Measurements from ENCODE around the gene ALS2CL. TPM values are rescaled to one million over a fixed set of nuclear protein-coding genes. Genes with fewer than 3 reads are reported as not detected.
A peak's percentile ranks its signal among the peaks of the same experiment; 100 is the strongest.

ALS2CL gene
- total RNA-seq, 1 experiment from 2014 or later, result 4.9 TPM

DNA sequence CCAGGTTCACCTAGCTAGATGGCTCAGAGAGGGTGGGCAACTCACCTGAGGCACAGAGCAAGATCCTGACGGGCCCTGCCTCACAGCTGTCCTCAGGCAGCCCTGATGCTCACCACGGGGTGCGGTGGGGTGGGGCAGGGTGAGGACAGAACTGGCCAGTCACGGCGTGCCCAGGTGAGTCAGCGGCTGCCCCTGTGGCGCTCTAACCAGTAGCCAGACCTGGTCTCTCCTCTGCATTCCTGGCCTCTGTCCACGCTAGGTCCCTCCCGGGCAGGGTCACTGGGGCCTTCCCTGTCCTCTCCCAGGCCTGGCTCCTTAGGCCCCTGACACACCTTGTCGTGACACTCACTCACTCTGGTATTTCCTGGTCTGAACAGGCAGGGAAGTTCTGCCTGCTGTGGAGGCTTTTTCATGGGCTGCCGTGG lies 901 bp downstream of the ALS2CL start:
- no peak overlapping the region for H3K27ac ChIP-seq (ENCODE audit: insufficient read length, low read depth, low read length)
- H3K36me3 Mint-ChIP-seq (ENCODE audit: insufficient read depth in 1 of 3, low read depth in 3 of 3), result no peaks in the 10 kb centered on the region; a peak in 1 of 7 replicates

More for the DNA sequence above, 901 bp downstream of the ALS2CL start:
- WGBS (ENCODE audit: extremely low coverage, insufficient read length, low lambda C conversion rate), result no CpG with 5 or more reads among the region's 11 CpGs
- Mint-ChIP-seq H3K27ac (no peak overlapping the region; a peak in 1 of 7 replicates), H3K27me3 (ENCODE audit: low read depth) (peaks cover 33% of the 10 kb centered on the region), H3K4me3 (peak overlapping the region; percentile 66 to 82), H3K4me1 (peaks cover 14 to 17% of the 10 kb centered on the region in 2 experiments), H3K9me3 (no peaks in the 10 kb centered on the region)
- Histone ChIP-seq H3K9me3 (ENCODE audit: control insufficient read depth, low read depth, low read length) (no peaks in the 10 kb centered on the region), H4K20me1 (ENCODE audit: control insufficient read depth, insufficient read depth, insufficient read length) (no peaks in the 10 kb centered on the region), H2AFZ (ENCODE audit: low read length) (no peak overlapping the region), H3K56ac (ENCODE audit: insufficient read length, low read depth, low read length) (no peak overlapping the region), H2BK120ac (ENCODE audit: low read depth, low read length, poor library complexity, severe bottlenecking) (no peak overlapping the region), H2BK15ac (ENCODE audit: low read depth, low read length) (no peak overlapping the region), H3K23ac (ENCODE audit: insufficient read length, low read depth, low read length) (no peak overlapping the region), H2BK20ac (ENCODE audit: low read depth, low read length, poor library complexity, severe bottlenecking) (no peak overlapping the region), H2BK12ac (ENCODE audit: insufficient read length, low read depth, low read length) (no peak overlapping the region), H3K27me3 (ENCODE audit: insufficient read depth, low read length) (peaks cover 4% of the 10 kb centered on the region; the same call in 1 of the 2 replicates), H3K4me2 (ENCODE audit: insufficient read depth, insufficient read length, low read length) (peak overlapping the region; percentile 65), H2AK5ac (ENCODE audit: insufficient read length, low read length) (no peak overlapping the region), H4K5ac (ENCODE audit: insufficient read length, low read depth, low read length) (no peak overlapping the region), H3K4ac (ENCODE audit: low read depth, low read length) (no peak overlapping the region), H2BK5ac (ENCODE audit: insufficient read length, low read length) (no peak overlapping the region), H4K91ac (ENCODE audit: insufficient read length, low read depth, low read length) (no peak overlapping the region), H3T11ph (ENCODE audit: low read length) (no peak overlapping the region), H3K9ac (ENCODE audit: extremely low read depth, insufficient read length, low read length) (no peak overlapping the region), H3K79me2 (ENCODE audit: insufficient read depth, low read length) (no peaks in the 10 kb centered on the region), H3K79me1 (ENCODE audit: insufficient read depth, low read depth, low read length, poor library complexity, severe bottlenecking) (no peaks in the 10 kb centered on the region), H3K18ac (ENCODE audit: insufficient read length, low read depth, low read length) (no peak overlapping the region), H3K14ac (ENCODE audit: insufficient read depth, low read length) (no peak overlapping the region), H3K23me2 (ENCODE audit: insufficient read length, low read depth, low read length, poor library complexity, severe bottlenecking) (peaks cover 8% of the 10 kb centered on the region), H4K8ac (replicated peaks; ENCODE audit: insufficient read length, low read depth, low read length) (no peak overlapping the region), H3K4me1 (ENCODE audit: insufficient read depth, low read length) (no peaks in the 10 kb centered on the region; the same call in 1 of the 2 replicates)
- peak; percentile 81 for DNase-seq
- TF ChIP-seq, protein P1, sequence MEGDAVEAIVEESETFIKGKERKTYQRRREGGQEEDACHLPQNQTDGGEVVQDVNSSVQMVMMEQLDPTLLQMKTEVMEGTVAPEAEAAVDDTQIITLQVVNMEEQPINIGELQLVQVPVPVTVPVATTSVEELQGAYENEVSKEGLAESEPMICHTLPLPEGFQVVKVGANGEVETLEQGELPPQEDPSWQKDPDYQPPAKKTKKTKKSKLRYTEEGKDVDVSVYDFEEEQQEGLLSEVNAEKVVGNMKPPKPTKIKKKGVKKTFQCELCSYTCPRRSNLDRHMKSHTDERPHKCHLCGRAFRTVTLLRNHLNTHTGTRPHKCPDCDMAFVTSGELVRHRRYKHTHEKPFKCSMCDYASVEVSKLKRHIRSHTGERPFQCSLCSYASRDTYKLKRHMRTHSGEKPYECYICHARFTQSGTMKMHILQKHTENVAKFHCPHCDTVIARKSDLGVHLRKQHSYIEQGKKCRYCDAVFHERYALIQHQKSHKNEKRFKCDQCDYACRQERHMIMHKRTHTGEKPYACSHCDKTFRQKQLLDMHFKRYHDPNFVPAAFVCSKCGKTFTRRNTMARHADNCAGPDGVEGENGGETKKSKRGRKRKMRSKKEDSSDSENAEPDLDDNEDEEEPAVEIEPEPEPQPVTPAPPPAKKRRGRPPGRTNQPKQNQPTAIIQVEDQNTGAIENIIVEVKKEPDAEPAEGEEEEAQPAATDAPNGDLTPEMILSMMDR (conservative IDR thresholded peaks at IDR 0.05), result no peak
